Peyer's patch (tissue), 4 donors: ENCODE measurements around the gene SH2D5.

Experiments used
- CTCF ChIP-seq, 6 experiments: fragments of 450-650 bp in 4 of 6; fragments of 200-600 bp in 2 of 6; sonication (generic) in 1 of 6; IDR thresholded peaks; one replicate each; pipeline ENCODE4 v1.5.1; 2017 to 2019; ENCODE audit warnings: antibody characterized with exemption in 6 of 6, mild to moderate bottlenecking in 3 of 6, moderate library complexity in 1 of 6
- POLR2A ChIP-seq, 2 donors: fragments of 450-650 bp; IDR thresholded peaks; one replicate each; pipeline ENCODE4 v1.5.1; 2017; ENCODE audit warnings: antibody characterized with exemption in 2 of 2, mild to moderate bottlenecking in 2 of 2, moderate library complexity in 2 of 2

- no peak for TF ChIP-seq CTCF (IDR thresholded peaks at IDR 0.05)
- no peak for TF ChIP-seq POLR2A (IDR thresholded peaks at IDR 0.05)
These were observed 19.0 kb upstream of the SH2D5 start for GRCh38 chr1:20751462-20751990.
